SH-SY5Y (cell line): ENCODE data around the gene MREG.

Experiments
- GATA2 ChIP-seq: IDR thresholded peaks from 2 replicates; pipeline ENCODE4 v1.6.1; 2011; ENCODE audit warnings: mild to moderate bottlenecking, low read depth, low read length
- GATA3 ChIP-seq: IDR thresholded peaks from 2 replicates; pipeline ENCODE4 v1.6.1; 2011; ENCODE audit warnings: low read depth, mild to moderate bottlenecking, low read length, moderate library complexity

DNA sequence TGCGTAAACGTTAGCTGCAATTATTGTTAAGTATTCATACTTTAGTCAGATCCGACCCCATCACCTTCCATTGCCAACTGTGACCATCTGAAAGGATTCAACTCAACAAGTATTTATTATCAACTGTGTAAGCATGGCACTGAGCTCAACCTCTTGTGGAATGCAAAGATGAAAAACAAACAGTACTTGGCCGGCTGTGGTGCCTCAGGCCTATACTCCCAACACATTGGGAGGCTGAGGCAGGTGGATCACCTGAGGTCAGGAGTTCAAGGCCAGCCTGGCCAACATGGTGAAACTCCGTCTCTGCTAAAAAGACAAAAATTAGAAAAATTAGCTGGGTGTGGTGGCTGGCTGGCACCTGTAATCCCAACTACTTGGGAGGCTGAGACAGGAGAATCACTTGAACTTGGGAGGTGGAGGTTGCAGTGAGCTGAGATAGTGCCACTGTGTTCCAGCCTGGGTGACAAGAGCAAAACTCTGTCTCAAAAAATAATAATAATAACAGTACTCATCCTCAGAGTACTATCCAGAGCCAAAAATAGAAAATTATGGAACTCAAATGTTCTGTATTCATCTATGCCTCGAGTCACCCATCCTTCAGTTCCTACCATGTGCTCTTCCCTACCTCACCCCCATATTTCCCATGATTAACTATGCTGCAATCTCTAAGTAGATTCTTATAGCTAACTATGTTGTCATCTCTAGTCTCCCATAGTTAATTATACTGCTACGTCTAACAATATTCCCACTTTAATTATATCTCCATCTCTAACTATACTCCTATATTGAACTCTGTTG is 8.6 kb upstream of the MREG start:
- TF ChIP-seq GATA3 (no peak), GATA2 (no peak)
